Activated CD4-positive, alpha-beta T cell treated with anti-CD3 and anti-CD28 coated beads for 1 hour (primary cell): ENCODE results near the gene GUCA1A.
"Not testable (repeated sequence)": the region's sequence is repeated elsewhere in the genome, so short reads cannot be mapped to it uniquely, and the experiment has no call there.

ENCODE experiments used
- DNase-seq: peaks from one replicate; pipeline ENCODE4 v3.0.0-alpha.2; 2020

GUCA1A gene

DNA sequence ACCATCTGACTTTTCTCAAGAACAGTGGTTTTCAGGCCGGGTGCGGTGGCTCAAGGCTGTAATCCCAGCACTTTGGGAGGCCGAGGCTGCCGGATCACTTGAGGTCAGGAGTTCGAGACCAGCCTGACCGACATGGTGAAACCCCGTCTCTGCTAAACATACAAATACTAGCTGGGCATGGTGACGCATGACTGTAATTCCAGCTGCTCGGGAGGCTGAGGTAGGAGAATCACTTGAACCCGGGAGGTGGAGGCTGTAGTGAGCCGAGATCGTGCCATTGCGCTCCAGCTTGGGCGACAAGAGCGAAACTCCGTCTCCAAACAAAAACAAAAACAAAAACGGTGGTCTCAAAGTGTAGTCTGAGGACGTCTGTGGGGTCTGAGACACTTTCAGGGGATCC, 43.3 kb downstream of the GUCA1A start:
- DNase-seq = not testable (repeated sequence)

DNA sequence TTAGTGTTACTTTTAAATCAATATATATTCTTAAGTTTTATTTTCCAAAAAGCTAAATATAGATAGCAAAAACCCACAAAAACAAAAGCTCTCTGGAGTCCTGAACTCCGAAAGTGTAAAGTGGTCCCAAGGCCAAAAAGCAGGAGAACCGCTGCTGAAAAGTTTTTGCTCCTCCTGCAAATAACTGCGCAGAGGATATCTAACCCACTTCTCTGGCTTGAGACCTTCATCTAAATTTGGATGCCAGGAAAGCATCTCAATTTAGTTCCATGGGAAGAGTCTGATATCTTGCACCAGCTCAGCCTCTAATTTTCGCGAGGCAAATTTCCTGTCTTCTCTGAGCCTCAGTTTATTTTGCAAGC, 44.0 kb downstream of the GUCA1A start:
- DNase-seq = no peak

DNA sequence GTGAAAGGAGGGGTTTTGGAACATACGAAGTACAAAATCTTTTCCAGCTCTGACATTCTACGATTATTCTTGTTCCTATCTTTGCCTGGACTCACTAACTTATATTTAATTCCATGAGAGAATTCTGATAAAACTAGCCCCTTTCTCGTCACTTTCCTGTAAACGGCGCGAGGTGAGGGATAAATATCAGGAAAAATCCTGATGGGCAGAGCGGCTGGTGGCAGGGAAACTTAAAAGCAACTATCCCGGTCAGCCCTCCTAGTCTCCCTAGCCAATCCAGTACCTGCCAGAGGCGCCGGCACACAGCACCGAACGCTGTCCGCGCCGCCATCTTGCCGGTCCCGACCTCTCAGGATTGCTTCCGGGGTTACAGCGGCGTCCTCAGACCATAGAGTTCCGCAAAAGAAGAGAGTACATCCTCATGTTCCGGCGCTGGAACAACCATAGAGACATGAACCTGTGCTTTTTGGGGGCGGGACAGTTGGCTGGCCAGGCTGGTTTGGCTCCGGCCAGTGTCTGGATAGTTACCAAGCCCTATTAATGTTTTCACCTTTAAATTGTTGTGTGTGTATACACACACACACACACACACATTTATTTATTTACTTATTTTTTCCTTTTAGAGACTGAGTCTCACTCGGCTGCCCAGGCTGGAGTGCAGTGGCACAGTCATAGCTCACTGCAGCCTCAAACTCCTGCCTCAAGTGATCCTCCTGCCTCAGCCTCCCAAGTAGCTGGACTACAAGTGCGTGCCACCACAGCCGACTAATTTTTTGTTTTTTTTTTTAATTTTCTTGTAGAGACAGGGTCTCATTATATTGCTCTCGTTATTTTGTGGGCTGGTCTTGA, 44.6 kb downstream of the GUCA1A start, which contains the start of gene MRPS10:
Gene MRPS10, minus strand, starts transcription at position 343 of the 849 bp plus-strand sequence. Its CDS starts 12 bp downstream, at position 331.
- peak; percentile 84 for DNase-seq

DNA sequence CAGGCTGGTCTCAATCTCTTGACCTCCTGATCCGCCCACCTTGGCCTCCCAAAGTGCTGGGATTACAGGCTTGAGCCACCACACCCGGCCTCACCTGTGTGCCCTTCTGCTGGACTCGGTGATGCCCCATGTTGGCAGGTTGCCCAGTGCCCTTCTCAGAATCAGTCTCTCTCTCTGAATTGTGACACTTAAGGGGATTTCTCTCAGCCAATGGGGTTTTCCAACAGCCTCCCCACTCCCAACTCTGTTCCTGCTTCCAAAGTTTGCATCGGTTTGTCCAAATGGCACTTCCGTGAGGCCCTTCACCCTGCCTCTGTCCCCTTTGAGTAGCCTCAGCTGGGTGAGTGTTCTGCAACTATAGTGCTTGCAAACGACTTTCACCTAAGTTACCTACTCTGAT, 47.6 kb downstream of the GUCA1A start:
- DNase-seq = no peak

DNA sequence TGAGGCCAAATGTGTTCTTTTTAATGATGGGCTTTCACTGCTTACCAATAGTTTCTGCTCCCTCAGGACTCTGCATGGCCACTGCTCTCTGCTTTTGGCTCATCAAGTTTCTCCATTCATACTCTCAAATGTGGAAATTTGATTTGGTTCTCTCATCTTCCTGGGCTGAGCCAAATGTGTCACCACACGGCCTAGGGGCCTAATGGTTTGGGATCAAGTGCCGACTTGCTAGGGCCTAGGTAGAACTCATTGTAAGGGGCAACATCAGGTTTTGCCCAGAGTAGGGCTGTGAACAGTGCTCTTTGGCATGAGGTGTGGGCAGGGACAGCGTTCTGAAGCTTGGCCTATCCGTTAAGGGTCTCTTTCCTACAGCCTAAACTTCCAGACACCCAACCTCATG, 48.4 kb downstream of the GUCA1A start:
- no peak for DNase-seq

DNA sequence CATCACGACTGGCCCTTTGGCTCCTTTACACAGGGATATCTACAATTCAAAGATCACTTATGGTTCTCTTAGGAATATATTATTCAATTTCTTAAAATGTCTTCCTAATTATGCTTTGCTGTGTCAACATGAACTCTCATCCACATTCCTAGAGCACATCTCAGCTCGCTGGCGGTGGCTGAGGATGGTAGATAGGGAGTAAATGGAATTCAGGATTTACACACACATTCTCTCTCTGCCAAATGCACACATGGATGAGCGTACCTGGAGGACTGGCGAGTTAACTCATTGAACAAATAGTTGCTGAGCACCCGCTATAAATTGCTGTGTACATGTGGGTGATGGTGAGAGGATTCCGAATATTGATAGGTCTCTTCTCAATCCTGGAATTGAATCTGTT, 49.3 kb downstream of the GUCA1A start:
- no peak for DNase-seq

- DNase-seq = no peak
Observed at GRCh38 chr6:42224222-42225028, 51.3 kb downstream of the GUCA1A start.

- DNase-seq = no peak
Observed at GRCh38 chr6:42225029-42225339, 51.8 kb downstream of the GUCA1A start.

DNA sequence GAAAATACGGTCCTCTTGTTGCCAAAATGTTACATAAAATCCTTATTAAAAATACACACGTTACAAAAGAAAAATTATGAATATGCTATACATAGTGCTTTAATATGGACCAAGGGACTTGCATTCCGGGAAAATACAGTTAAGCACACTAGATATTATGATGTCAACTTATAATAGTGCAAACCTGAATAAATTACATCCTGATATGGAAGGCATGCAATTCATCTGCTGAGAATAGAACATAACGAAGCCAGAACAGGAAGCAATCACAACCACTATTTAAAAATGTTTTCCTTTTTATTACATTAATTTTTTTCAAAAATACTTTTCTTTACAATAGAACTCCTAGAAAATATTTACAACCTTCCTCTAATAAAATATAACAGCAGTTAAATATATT, 52.3 kb downstream of the GUCA1A start:
- no peak for DNase-seq

DNA sequence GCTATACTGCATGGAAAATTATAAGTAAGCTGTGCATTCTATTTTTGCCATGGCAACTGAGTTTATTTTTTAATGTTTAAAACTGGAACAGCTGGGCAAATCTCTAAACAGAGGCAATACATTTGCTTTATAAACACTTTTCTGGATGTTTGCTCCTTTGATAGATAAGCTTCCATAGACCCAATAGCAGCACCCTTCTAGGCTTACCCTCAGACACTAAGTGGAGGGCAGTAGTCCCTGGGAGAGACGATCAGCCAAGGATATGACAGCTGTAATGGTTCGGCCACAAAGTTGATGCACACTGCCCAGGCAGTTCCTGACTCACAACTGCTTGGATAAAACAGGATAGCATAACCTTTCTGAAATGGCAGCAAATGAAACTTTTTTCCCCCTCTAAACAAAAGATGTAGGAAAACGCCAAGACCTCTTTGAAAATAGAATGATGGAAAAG, 53.0 kb downstream of the GUCA1A start:
- no peak for DNase-seq

- DNase-seq = no peak
Observed at GRCh38 chr6:42226645-42227143, 53.5 kb downstream of the GUCA1A start.

GRCh38 chr6:42227173-42227850, 54.1 kb downstream of the GUCA1A start:
- no peak for DNase-seq

GRCh38 chr6:42228305-42228704, 55.1 kb downstream of the GUCA1A start:
- DNase-seq = no peak
